Endothelial cell of umbilical vein (primary cell): ENCODE results near the gene FALEC.

Experiments used
- CTCF ChIP-seq, 2 donors: IDR thresholded peaks; 1 replicate in 1 of 2; 2 replicates in 1 of 2; pipeline ENCODE4 v1.5.1; 2011; ENCODE audit warnings: low read length in 2 of 2, mild to moderate bottlenecking in 2 of 2, moderate library complexity in 2 of 2, control low read depth in 1 of 2, inconsistent platforms in 1 of 2, low read depth in 1 of 2; ENCODE audit not compliant: insufficient read depth in 1 of 2; ENCODE audit errors: extremely low read depth in 1 of 2
- EZH2 ChIP-seq: IDR thresholded peaks from 2 replicates; pipeline ENCODE4 v1.6.1; 2012; ENCODE audit warnings: borderline replicate concordance, low read depth, mild to moderate bottlenecking, moderate library complexity, low read length, inconsistent platforms; ENCODE audit not compliant: severe bottlenecking
- FOS ChIP-seq: IDR thresholded peaks from 2 replicates; pipeline ENCODE4 v1.6.1; 2011; ENCODE audit warnings: mild to moderate bottlenecking, low read length, moderate library complexity, borderline replicate concordance; ENCODE audit not compliant: insufficient read depth
- GATA2 ChIP-seq: IDR thresholded peaks from 2 replicates; pipeline ENCODE4 v1.7.0; 2011; ENCODE audit warnings: low read depth, mild to moderate bottlenecking, moderate library complexity, mixed read lengths, low read length; ENCODE audit not compliant: insufficient read length, insufficient read depth
- JUN ChIP-seq: IDR thresholded peaks from 2 replicates; pipeline ENCODE4 v1.6.1; 2011; ENCODE audit warnings: borderline replicate concordance, low read depth; ENCODE audit not compliant: insufficient read length, insufficient read depth
- MAX ChIP-seq: IDR thresholded peaks from 2 replicates; pipeline ENCODE4 v1.6.1; 2011; ENCODE audit not compliant: insufficient read depth, insufficient read length
- MYC ChIP-seq: IDR thresholded peaks from one replicate; pipeline ENCODE4 v1.6.1; 2011; ENCODE audit warnings: mild to moderate bottlenecking, low read depth, low read length
- POLR2A ChIP-seq: IDR thresholded peaks from 2 replicates; pipeline ENCODE4 v1.6.1; 2012; ENCODE audit warnings: low read depth, mild to moderate bottlenecking, control low read depth, low read length
- POLR2AphosphoS5 ChIP-seq: IDR thresholded peaks from 2 replicates; pipeline ENCODE4 v1.6.1; 2012; ENCODE audit warnings: low read depth, mild to moderate bottlenecking, control low read depth, low read length, moderate library complexity; ENCODE audit not compliant: insufficient read depth

GRCh38 chr1:150544204-150544603 lies 28.7 kb downstream of the FALEC start:
- TF ChIP-seq CTCF (IDR thresholded peaks at IDR 0.05; ENCODE audit: extremely low read depth in 1 of 2, insufficient read depth in 1 of 2, low read depth in 1 of 2, low read length in 2 of 2) (no peak), POLR2AphosphoS5 (no peak), POLR2A (no peak), EZH2 (no peak), JUN (no peak), MYC (no peak), FOS (no peak), GATA2 (no peak), MAX (no peak)
